NK-92 (cell line): ENCODE data around the gene NTN1.
"Not testable (repeated sequence)": the region's sequence is repeated elsewhere in the genome, so short reads cannot be mapped to it uniquely, and the experiment has no call there.

Source experiments
- DNase-seq: peaks from one replicate; lab custom pipeline; 2025; ENCODE audit not compliant: unreplicated experiment; lab: John Stamatoyannopoulos, UW

The NTN1 gene

GRCh38 chr17:9021158-9021991, at the start of gene NTN1:
NTN1 (plus strand) TSS chr17:9021510; CDS start chr17:9022374, 864 bp downstream.
- DNase-seq: no peak

- DNase-seq: no peak
Observed at GRCh38 chr17:8975091-8975725, 46.1 kb upstream of the NTN1 start.

- no peak for DNase-seq
Observed at GRCh38 chr17:8976638-8977037, 44.7 kb upstream of the NTN1 start.

- DNase-seq: no peak
Observed at GRCh38 chr17:8979715-8980114, 41.6 kb upstream of the NTN1 start.

- DNase-seq: no peak
Observed at GRCh38 chr17:8981443-8981842, 39.9 kb upstream of the NTN1 start.

GRCh38 chr17:8984225-8984624, 37.1 kb upstream of the NTN1 start:
- DNase-seq: not testable (repeated sequence)

GRCh38 chr17:8985054-8985701, 36.1 kb upstream of the NTN1 start:
- no peak for DNase-seq

- no peak for DNase-seq
Observed at GRCh38 chr17:8986295-8986694, 35.0 kb upstream of the NTN1 start.

GRCh38 chr17:8988263-8988935, 32.9 kb upstream of the NTN1 start:
- not testable (repeated sequence) for DNase-seq

GRCh38 chr17:8991514-8992285, 29.6 kb upstream of the NTN1 start:
- DNase-seq: no peak

- DNase-seq: no peak
Observed at GRCh38 chr17:8994319-8994718, 27.0 kb upstream of the NTN1 start.

GRCh38 chr17:8995711-8996110, 25.6 kb upstream of the NTN1 start:
- DNase-seq: no peak

GRCh38 chr17:8997994-8998628, 23.2 kb upstream of the NTN1 start:
- no peak for DNase-seq

GRCh38 chr17:9001559-9001958, 19.8 kb upstream of the NTN1 start:
- no peak for DNase-seq

- no peak for DNase-seq
Observed at GRCh38 chr17:9002227-9002605, 19.1 kb upstream of the NTN1 start.

- no peak for DNase-seq
Observed at GRCh38 chr17:9002606-9003354, 18.5 kb upstream of the NTN1 start.

- no peak for DNase-seq
Observed at GRCh38 chr17:9003355-9004131, 17.8 kb upstream of the NTN1 start.

- DNase-seq: no peak
Observed at GRCh38 chr17:9004132-9004960, 17.0 kb upstream of the NTN1 start.
